Umbilical cord (tissue), 2 donors: ENCODE measurements around the gene ASAH2. TPM values are rescaled to one million over a fixed set of nuclear protein-coding genes. Genes with fewer than 3 reads are reported as not detected.
"Not testable (repeated sequence)": the region's sequence is repeated elsewhere in the genome, so short reads cannot be mapped to it uniquely, and the experiment has no call there.

Experiments
- DNase-seq: peaks from one replicate; pipeline ENCODE4 v3.0.0-alpha.2; 2015; ENCODE audit warnings: low spot score
- total RNA-seq: library from RNA; depleted of rRNA; stranded (reverse); fragments of >200 nt; gene quantifications from one replicate; pipeline ENCODE4 v1.2.3, GENCODE V29; 2014; ENCODE audit warnings: low replicate concordance; ENCODE audit not compliant: insufficient read depth

ASAH2 gene
- total RNA-seq, 1 donor from 2014 or later: 1.9 TPM

GRCh38 chr10:50254479-50254878 is 3.2 kb upstream of the ASAH2 start:
- no peak for DNase-seq

- no peak for DNase-seq
These were observed 1.0 kb downstream of the ASAH2 start for GRCh38 chr10:50250096-50250854.

- DNase-seq: no peak
These were observed 2.7 kb downstream of the ASAH2 start for GRCh38 chr10:50248598-50248997.

GRCh38 chr10:50248062-50248461 is 3.3 kb downstream of the ASAH2 start:
- DNase-seq: no peak

- no peak for DNase-seq
These were observed 7.1 kb downstream of the ASAH2 start for GRCh38 chr10:50244201-50244600.

- DNase-seq: no peak
These were observed 8.5 kb downstream of the ASAH2 start for GRCh38 chr10:50242777-50243176.

GRCh38 chr10:50241478-50241877 is 9.8 kb downstream of the ASAH2 start:
- DNase-seq: not testable (repeated sequence)

GRCh38 chr10:50234486-50234885 is 16.8 kb downstream of the ASAH2 start:
- DNase-seq: no peak

- no peak for DNase-seq
These were observed 19.1 kb downstream of the ASAH2 start for GRCh38 chr10:50232261-50232639.

- DNase-seq: no peak
These were observed 19.6 kb downstream of the ASAH2 start for GRCh38 chr10:50231515-50232260.

- no peak for DNase-seq
These were observed 21.9 kb downstream of the ASAH2 start for GRCh38 chr10:50229460-50229859.

GRCh38 chr10:50228672-50229071 is 22.6 kb downstream of the ASAH2 start:
- DNase-seq: no peak

GRCh38 chr10:50226610-50227009 is 24.7 kb downstream of the ASAH2 start:
- DNase-seq: no peak

GRCh38 chr10:50224330-50224952 is 26.9 kb downstream of the ASAH2 start:
- peak; percentile 36 for DNase-seq

GRCh38 chr10:50222199-50222598 is 29.1 kb downstream of the ASAH2 start:
- DNase-seq: no peak

- DNase-seq: no peak
These were observed 29.8 kb downstream of the ASAH2 start for GRCh38 chr10:50221470-50221869.

- no peak for DNase-seq
These were observed 31.7 kb downstream of the ASAH2 start for GRCh38 chr10:50219646-50220045.

- no peak for DNase-seq
These were observed 32.1 kb downstream of the ASAH2 start for GRCh38 chr10:50219200-50219599.

- DNase-seq: no peak
These were observed 34.4 kb downstream of the ASAH2 start for GRCh38 chr10:50216894-50217293.

GRCh38 chr10:50216418-50216817 is 34.9 kb downstream of the ASAH2 start:
- DNase-seq: no peak

GRCh38 chr10:50211670-50212069 is 39.6 kb downstream of the ASAH2 start:
- DNase-seq: no peak

- no peak for DNase-seq
These were observed 40.4 kb downstream of the ASAH2 start for GRCh38 chr10:50210876-50211275.
